ENCODE results near the gene SUMO3. TPM values are rescaled to one million over a fixed set of nuclear protein-coding genes. Genes with fewer than 3 reads are reported as not detected.

Gene SUMO3
- total RNA-seq, 1 donor: 102 TPM

- no peak overlapping the region for H3K4me3 ChIP-seq (ENCODE audit: low read depth, low read length)
- no peak for TF ChIP-seq CTCF (IDR thresholded peaks at IDR 0.05; ENCODE audit: insufficient read depth, low read depth, low read length)
- DNase-seq (ENCODE audit: low read depth): no peak
Measured at GRCh38 chr21:44803651-44804050, 14.2 kb downstream of the SUMO3 start.

GRCh38 chr21:44802396-44803153, 15.3 kb downstream of the SUMO3 start:
- TF ChIP-seq CTCF (IDR thresholded peaks at IDR 0.05; ENCODE audit: insufficient read depth, low read depth, low read length): no peak
- peak overlapping the region; percentile 92 for H3K4me3 ChIP-seq (ENCODE audit: low read depth, low read length)
- DNase-seq (ENCODE audit: low read depth): no peak

- peak; percentile 74 for DNase-seq (ENCODE audit: low read depth)
- peak within 1 kb of the TSS; percentile 92 for H3K4me3 ChIP-seq (ENCODE audit: low read depth, low read length)
- no peak for TF ChIP-seq CTCF (IDR thresholded peaks at IDR 0.05; ENCODE audit: insufficient read depth, low read depth, low read length)
Measured at GRCh38 chr21:44801468-44802395, 16.1 kb downstream of the SUMO3 start, which contains the start of gene UBE2G2. Gene UBE2G2, minus strand, starts transcription at chr21:44801820. Its CDS starts 72 bp downstream, at chr21:44801748.

- H3K4me3 ChIP-seq (ENCODE audit: low read depth, low read length): peak overlapping the region; percentile 92
- DNase-seq (ENCODE audit: low read depth): no peak
- peak; percentile 23 for TF ChIP-seq CTCF (IDR thresholded peaks at IDR 0.05; ENCODE audit: insufficient read depth, low read depth, low read length)
Measured at GRCh38 chr21:44800971-44801467, 16.8 kb downstream of the SUMO3 start.

- peak overlapping the region; percentile 92 for H3K4me3 ChIP-seq (ENCODE audit: low read depth, low read length)
- peak; percentile 76 for DNase-seq (ENCODE audit: low read depth)
- peak; percentile 59 for TF ChIP-seq CTCF (IDR thresholded peaks at IDR 0.05; ENCODE audit: insufficient read depth, low read depth, low read length)
Measured at GRCh38 chr21:44800103-44800502, 17.8 kb downstream of the SUMO3 start.

- no peak for DNase-seq (ENCODE audit: low read depth)
- no peak for TF ChIP-seq CTCF (IDR thresholded peaks at IDR 0.05; ENCODE audit: insufficient read depth, low read depth, low read length)
- H3K4me3 ChIP-seq (ENCODE audit: low read depth, low read length): no peak overlapping the region
Measured at GRCh38 chr21:44799646-44800045, 18.2 kb downstream of the SUMO3 start.
